ENCODE measurements around the gene C1GALT1. TPM values are rescaled to one million over a fixed set of nuclear protein-coding genes. Genes with fewer than 3 reads are reported as not detected.
"Not testable (repeated sequence)": the region's sequence is repeated elsewhere in the genome, so short reads cannot be mapped to it uniquely, and the experiment has no call there.

The C1GALT1 gene
- total RNA-seq, 1 donor from 2014 or later = 37.6 TPM

DNA sequence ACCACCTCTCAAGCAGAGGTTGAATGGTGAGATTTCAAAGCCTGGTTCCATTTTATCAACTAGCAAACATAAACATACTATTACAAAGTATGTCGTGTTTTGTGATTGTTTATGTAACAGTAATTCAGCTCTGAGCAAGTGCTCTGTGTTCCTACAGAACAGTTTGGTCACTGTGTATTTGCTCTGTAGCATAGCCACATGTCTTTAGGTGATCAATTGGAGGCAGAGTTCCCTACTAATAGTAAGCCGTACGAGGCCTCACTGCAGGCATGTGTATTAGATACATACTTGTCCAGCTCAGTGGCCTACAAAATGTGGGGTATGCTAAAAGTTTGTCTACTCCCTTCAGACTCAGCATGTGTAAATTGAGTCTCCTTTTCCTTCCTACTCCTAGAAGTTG lies 53.0 kb downstream of the C1GALT1 start:
- DNase-seq (ENCODE audit: low spot score) = no peak
- H3K36me3 Mint-ChIP-seq (ENCODE audit: low read depth) = peaks cover 81% of the 10 kb centered on the region
- intact Hi-C loops (cut with micrococcal nuclease) = no loop called here
- no peak overlapping the region for H3K4me3 Mint-ChIP-seq (ENCODE audit: low read depth)
- H3K27ac Mint-ChIP-seq = no peak overlapping the region
- H3K27me3 Mint-ChIP-seq (ENCODE audit: low read depth) = no peaks in the 10 kb centered on the region
- peaks cover 18% of the 10 kb centered on the region for H3K4me1 Mint-ChIP-seq (ENCODE audit: low read depth)
- H3K9me3 Mint-ChIP-seq = peaks cover 18% of the 10 kb centered on the region

DNA sequence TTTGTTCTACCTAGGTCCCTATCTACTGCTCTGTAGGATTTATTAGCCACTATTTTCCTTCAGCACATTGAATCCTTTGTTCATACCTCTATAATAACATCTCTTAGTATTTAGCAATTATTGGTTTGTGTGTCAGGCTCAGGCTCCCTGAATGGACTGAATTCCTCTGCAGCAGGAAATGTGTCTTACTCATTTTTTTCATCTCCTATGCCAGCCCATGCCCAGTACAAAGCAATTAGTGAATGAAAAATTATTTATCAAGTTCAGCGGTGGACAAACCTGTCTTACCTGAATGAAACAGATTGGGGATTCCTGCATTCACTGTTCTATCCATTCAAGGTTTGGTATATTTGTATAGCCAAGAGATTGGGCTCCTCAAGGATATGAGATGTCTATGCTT lies 53.7 kb downstream of the C1GALT1 start:
- no peak overlapping the region for H3K4me3 Mint-ChIP-seq (ENCODE audit: low read depth)
- H3K9me3 Mint-ChIP-seq = peaks cover 12% of the 10 kb centered on the region
- no peaks in the 10 kb centered on the region for H3K27me3 Mint-ChIP-seq (ENCODE audit: low read depth)
- H3K27ac Mint-ChIP-seq = no peak overlapping the region
- intact Hi-C loops (cut with micrococcal nuclease) = no loop called here
- DNase-seq (ENCODE audit: low spot score) = no peak
- H3K36me3 Mint-ChIP-seq (ENCODE audit: low read depth) = peaks cover 78% of the 10 kb centered on the region
- peaks cover 18% of the 10 kb centered on the region for H3K4me1 Mint-ChIP-seq (ENCODE audit: low read depth)

DNA sequence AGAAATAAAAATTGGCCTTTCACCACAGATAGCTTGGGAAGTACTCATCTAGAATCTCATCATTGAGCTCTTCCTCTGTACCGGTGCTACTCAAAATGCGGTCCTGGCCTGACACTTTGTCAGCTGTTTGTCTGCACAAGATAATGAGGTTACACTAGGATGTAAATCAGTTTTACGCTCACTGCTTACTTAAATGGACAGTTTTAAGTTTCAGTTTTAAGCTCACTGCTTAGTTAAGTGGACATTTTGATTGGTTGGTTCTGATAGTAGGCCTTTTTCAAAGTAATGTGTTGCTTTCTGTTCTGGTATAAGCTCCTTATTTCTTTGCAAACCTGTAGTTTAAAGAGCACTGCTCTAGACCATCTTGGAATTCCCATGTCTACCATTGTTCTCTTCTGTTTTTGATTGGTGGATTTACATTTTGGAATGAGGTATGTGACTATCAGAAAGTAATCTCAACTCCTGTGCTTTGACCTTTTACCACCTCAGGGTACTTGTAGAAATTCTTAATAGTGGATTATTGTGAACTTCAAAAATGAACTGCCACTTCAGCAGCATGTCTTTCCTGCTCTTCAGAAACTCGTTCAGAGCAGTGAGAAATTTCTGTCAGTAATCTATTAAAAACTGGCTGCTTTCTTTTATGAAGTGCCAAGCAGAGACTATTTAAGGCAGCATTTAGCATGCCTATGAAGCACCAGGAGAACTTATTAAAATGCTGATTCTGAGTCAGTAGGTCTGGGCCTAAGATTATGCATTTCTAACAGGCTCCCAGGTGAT lies 55.0 kb downstream of the C1GALT1 start:
- H3K9me3 Mint-ChIP-seq = no peaks in the 10 kb centered on the region
- DNase-seq (ENCODE audit: low spot score) = no peak
- H3K4me3 Mint-ChIP-seq (ENCODE audit: low read depth) = no peak overlapping the region
- H3K27me3 Mint-ChIP-seq (ENCODE audit: low read depth) = no peaks in the 10 kb centered on the region
- H3K36me3 Mint-ChIP-seq (ENCODE audit: low read depth) = peaks cover 70% of the 10 kb centered on the region
- intact Hi-C loops (cut with micrococcal nuclease) = no loop called here
- peaks cover 10% of the 10 kb centered on the region for H3K4me1 Mint-ChIP-seq (ENCODE audit: low read depth)
- no peak overlapping the region for H3K27ac Mint-ChIP-seq

DNA sequence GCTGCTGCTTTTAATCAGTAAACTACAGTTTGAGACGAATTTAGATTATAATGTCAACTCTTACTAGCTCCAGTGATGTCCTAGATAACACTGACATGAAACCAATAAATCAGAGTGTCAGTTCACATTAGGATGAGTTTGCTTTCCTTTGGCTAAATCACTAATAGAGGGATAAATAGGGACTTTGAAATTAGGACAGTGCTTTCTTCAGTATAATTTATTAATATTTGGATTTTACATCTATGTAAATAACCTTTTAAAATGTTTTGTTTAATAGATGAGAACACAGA lies 55.6 kb downstream of the C1GALT1 start:
- Mint-ChIP-seq H3K4me3 (ENCODE audit: low read depth) (no peak overlapping the region), H3K9me3 (no peaks in the 10 kb centered on the region), H3K27ac (no peak overlapping the region), H3K36me3 (ENCODE audit: low read depth) (peaks cover 75% of the 10 kb centered on the region), H3K4me1 (ENCODE audit: low read depth) (peaks cover 12% of the 10 kb centered on the region), H3K27me3 (ENCODE audit: low read depth) (no peaks in the 10 kb centered on the region)
- DNase-seq (ENCODE audit: low spot score) = no peak
- intact Hi-C loops (cut with micrococcal nuclease) = no loop called here

DNA sequence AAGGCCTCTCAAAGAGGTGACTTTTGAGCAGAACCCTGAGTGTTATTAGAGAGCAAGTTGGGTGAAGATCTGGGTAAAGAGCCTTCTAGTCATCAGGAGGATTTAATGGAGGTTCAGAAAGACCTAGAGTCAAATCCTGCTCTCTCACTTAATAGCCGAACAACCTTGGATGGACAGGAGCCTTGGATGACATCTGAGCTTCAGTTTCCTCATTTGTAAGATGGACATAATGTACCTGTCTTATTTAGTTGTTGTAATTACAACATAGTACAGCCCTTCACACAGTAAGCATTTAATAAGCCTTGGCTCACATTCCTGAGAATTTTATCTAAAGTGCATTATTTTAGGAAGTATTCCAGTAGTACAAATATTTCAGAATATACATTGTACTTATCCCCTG lies 57.0 kb downstream of the C1GALT1 start:
- DNase-seq (ENCODE audit: low spot score) = no peak
- H3K27me3 Mint-ChIP-seq (ENCODE audit: low read depth) = no peaks in the 10 kb centered on the region
- no peak overlapping the region for H3K27ac Mint-ChIP-seq
- peaks cover 13% of the 10 kb centered on the region for H3K4me1 Mint-ChIP-seq (ENCODE audit: low read depth)
- intact Hi-C loops (cut with micrococcal nuclease) = no loop called here
- no peaks in the 10 kb centered on the region for H3K9me3 Mint-ChIP-seq
- peaks cover 74% of the 10 kb centered on the region for H3K36me3 Mint-ChIP-seq (ENCODE audit: low read depth)
- H3K4me3 Mint-ChIP-seq (ENCODE audit: low read depth) = no peak overlapping the region

DNA sequence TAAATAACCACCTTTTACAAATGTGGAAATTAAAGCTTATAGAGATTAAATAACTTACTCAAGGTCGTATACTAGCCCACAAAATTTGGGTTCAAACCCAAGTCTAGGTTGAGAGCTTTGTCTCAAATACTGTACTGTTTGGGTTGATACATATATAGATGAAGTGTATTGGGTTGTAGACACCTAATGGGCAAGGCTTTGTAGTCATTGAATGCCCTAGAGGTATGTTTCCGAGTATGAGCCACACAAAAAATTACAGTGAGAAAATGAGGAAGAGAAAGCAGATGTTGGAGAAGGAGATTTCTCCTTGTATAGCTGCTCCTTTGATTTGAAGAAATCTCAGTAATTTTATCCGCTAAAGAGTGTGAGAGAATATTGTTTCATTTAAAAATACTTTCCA lies 60.6 kb downstream of the C1GALT1 start:
- H3K27ac Mint-ChIP-seq = no peak overlapping the region
- H3K27me3 Mint-ChIP-seq (ENCODE audit: low read depth) = no peaks in the 10 kb centered on the region
- no peaks in the 10 kb centered on the region for H3K9me3 Mint-ChIP-seq
- peaks cover 65% of the 10 kb centered on the region for H3K36me3 Mint-ChIP-seq (ENCODE audit: low read depth)
- DNase-seq (ENCODE audit: low spot score) = no peak
- H3K4me3 Mint-ChIP-seq (ENCODE audit: low read depth) = no peak overlapping the region
- intact Hi-C loops (cut with micrococcal nuclease) = no loop called here
- H3K4me1 Mint-ChIP-seq (ENCODE audit: low read depth) = peaks cover 13% of the 10 kb centered on the region

DNA sequence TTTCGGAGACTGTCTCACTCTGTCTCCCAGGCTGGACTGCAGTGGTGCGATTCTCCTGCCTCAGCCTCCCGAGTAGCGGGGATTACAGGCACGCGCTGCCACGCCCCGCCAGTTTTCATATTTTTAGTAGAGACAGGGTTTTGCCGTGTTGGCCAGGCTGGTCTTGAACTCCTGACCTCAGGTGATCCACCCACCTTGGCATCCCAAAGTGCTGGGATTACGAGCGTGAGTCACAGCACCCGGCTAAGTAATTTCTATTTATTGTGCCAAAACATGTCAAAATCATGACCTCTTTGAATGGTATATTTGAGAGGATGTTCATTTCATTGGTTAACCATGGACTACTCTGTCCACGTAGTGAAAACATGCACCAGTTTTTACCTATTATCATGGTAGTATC lies 62.9 kb downstream of the C1GALT1 start:
- H3K36me3 Mint-ChIP-seq (ENCODE audit: low read depth) = peaks cover 44% of the 10 kb centered on the region
- H3K27ac Mint-ChIP-seq; DNase-seq (ENCODE audit: low spot score); H3K27me3 Mint-ChIP-seq (ENCODE audit: low read depth); H3K4me3 Mint-ChIP-seq (ENCODE audit: low read depth); intact Hi-C loops (cut with micrococcal nuclease); H3K9me3 Mint-ChIP-seq; H3K4me1 Mint-ChIP-seq (ENCODE audit: low read depth): not testable (repeated sequence)

DNA sequence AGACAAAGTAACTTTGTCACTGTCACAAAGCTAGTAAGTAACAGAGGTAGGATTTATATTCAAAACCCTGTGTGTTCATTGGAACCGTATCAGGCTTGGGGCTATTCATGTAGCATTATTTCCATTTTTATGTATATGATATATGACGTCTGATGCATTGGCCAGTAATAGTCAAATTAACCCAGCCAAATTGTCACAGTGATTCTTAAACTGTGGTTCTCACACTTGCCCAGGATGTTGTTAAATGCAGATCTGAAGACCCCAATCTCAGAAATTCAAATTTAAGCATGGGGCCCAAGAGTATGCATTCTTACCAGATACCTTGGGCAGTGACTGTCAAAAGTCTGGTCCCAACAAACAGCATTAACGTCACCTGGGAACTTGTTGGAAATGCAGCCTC lies 63.9 kb downstream of the C1GALT1 start:
- H3K27me3 Mint-ChIP-seq (ENCODE audit: low read depth) = no peaks in the 10 kb centered on the region

DNA sequence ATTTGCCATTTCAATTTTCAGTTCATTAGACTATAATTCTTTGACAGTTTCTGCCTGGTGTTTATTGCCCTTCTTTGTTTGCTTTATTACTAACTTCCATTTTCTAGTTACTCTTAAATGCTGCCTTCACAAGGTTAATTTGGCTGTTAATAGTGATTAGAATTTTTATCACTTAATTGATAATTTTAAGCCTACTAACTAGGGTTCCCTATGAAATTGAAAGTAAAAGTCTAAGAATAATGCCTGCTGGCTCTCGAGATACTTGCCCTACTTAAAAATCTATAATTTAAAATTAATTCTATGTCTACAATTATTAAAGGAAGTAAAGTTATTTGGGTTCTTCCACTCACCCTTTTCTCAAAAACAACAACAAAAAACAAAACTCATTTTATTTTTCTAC lies 65.3 kb downstream of the C1GALT1 start:
- Mint-ChIP-seq H3K4me1 (ENCODE audit: low read depth) (peaks cover 10% of the 10 kb centered on the region), H3K9me3 (no peaks in the 10 kb centered on the region), H3K36me3 (ENCODE audit: low read depth) (peaks cover 54% of the 10 kb centered on the region), H3K27me3 (ENCODE audit: low read depth) (no peaks in the 10 kb centered on the region), H3K4me3 (ENCODE audit: low read depth) (no peak overlapping the region), H3K27ac (no peak overlapping the region)
- intact Hi-C loops (cut with micrococcal nuclease) = no loop called here
- no peak for DNase-seq (ENCODE audit: low spot score)

More for the DNA sequence above, 63.9 kb downstream of the C1GALT1 start:
- Mint-ChIP-seq H3K4me1 (ENCODE audit: low read depth) (peaks cover 8% of the 10 kb centered on the region), H3K9me3 (no peaks in the 10 kb centered on the region), H3K4me3 (ENCODE audit: low read depth) (no peak overlapping the region), H3K36me3 (ENCODE audit: low read depth) (peaks cover 46% of the 10 kb centered on the region), H3K27ac (no peak overlapping the region)
- DNase-seq (ENCODE audit: low spot score) = no peak
- intact Hi-C loops (cut with micrococcal nuclease) = no loop called here

DNA sequence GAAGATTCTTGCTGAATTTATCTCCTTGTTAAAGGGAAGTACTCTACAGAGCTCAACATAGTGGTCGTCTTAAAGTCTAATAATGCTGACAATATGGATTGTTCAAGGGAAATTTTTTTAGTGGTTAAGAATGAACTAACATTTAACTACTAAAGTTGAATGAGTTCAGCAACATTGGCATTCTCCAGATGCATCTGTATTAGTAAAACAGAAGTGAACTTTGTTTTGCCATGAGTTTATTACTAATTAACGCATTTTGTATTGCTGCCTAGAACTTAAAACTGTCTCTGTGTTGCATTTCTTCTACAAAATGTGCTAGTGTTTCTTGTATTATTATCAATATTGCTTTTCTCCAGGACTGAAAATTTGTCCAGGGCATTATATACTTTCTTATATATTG lies 67.5 kb downstream of the C1GALT1 start:
- H3K9me3 Mint-ChIP-seq = no peaks in the 10 kb centered on the region
- H3K4me1 Mint-ChIP-seq (ENCODE audit: low read depth) = peaks cover 14% of the 10 kb centered on the region
- H3K27me3 Mint-ChIP-seq (ENCODE audit: low read depth) = no peaks in the 10 kb centered on the region
- DNase-seq (ENCODE audit: low spot score) = no peak
- H3K27ac Mint-ChIP-seq = no peak overlapping the region
- H3K36me3 Mint-ChIP-seq (ENCODE audit: low read depth) = peaks cover 51% of the 10 kb centered on the region
- intact Hi-C loops (cut with micrococcal nuclease) = no loop called here
- H3K4me3 Mint-ChIP-seq (ENCODE audit: low read depth) = no peak overlapping the region

DNA sequence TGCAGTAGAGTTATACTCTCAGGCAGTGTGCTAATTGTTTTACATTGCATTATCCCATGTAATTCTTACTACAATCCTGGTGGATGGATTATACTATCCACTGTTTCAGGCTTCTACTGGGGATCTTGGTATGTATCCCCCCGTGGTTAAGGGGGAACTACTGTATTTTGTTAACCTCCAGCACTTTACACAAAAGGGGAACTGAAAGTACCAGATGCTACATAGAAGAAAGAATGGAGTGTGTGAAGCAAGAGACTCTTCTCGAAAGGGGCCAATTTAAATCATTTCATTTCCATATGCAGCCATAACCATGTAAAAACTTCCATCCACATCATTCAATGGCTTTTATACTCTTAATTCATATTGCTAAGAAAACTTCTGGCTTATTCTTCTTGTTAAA lies 69.4 kb downstream of the C1GALT1 start:
- Mint-ChIP-seq H3K36me3 (ENCODE audit: low read depth) (peaks cover 48% of the 10 kb centered on the region), H3K27me3 (ENCODE audit: low read depth) (no peaks in the 10 kb centered on the region), H3K4me3 (ENCODE audit: low read depth) (no peak overlapping the region), H3K27ac (no peak overlapping the region), H3K9me3 (no peaks in the 10 kb centered on the region), H3K4me1 (ENCODE audit: low read depth) (peaks cover 20% of the 10 kb centered on the region)
- intact Hi-C loops (cut with micrococcal nuclease) = no loop called here
- no peak for DNase-seq (ENCODE audit: low spot score)

DNA sequence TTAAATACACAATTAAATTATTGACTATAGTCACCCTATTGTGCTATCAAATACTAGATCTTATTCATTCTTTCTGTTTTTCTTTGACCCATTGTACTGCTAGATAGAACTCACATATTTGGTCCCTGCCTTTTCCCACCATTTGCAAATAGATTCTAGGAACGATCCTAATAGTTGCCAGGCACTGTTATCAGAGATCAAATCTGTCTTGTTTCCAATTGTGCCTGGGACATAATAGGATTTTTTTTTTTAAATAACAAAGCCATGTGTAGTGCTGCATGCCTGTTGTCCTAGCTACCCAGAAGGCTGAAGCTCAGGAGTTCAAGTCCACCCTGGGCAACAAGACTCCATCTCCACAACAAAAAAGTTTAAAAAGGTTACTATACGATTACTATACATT lies 72.0 kb downstream of the C1GALT1 start:
- DNase-seq (ENCODE audit: low spot score) = no peak
- no peak overlapping the region for H3K4me3 Mint-ChIP-seq (ENCODE audit: low read depth)
- intact Hi-C loops (cut with micrococcal nuclease) = no loop called here
- H3K27ac Mint-ChIP-seq = no peak overlapping the region
- H3K27me3 Mint-ChIP-seq (ENCODE audit: low read depth) = no peaks in the 10 kb centered on the region
- peaks cover 56% of the 10 kb centered on the region for H3K36me3 Mint-ChIP-seq (ENCODE audit: low read depth)
- peaks cover under 1% of the 10 kb centered on the region for H3K9me3 Mint-ChIP-seq
- peaks cover 36% of the 10 kb centered on the region for H3K4me1 Mint-ChIP-seq (ENCODE audit: low read depth)

DNA sequence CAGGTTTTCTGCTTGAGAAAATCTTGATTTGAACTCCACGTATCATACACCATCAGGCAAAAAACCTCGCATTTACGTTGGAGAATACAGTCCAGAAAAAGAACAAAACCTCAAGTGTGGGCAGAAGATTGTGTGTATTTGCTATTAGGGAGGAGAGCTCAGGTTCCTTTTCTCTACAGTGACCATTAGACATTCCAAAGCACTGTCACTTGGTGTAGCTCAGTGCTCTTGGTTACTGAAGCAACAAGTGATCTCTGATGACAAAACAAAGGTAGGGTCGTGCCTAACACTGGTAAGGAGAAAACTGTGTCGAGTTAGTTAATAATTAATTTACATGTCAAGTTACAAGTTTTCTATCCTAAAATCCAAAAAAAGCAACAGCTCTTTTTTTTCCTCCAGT lies 72.6 kb downstream of the C1GALT1 start:
- H3K27me3 Mint-ChIP-seq (ENCODE audit: low read depth) = no peaks in the 10 kb centered on the region
- intact Hi-C loops (cut with micrococcal nuclease) = loop anchor here (5.0 kb wide), 3 partner anchors 38 to 877 kb away; no protein-coding TSS in a partner anchor
- peaks cover 62% of the 10 kb centered on the region for H3K36me3 Mint-ChIP-seq (ENCODE audit: low read depth)
- H3K9me3 Mint-ChIP-seq = peaks cover 5% of the 10 kb centered on the region
- no peak for DNase-seq (ENCODE audit: low spot score)
- no peak overlapping the region for H3K27ac Mint-ChIP-seq
- H3K4me3 Mint-ChIP-seq (ENCODE audit: low read depth) = no peak overlapping the region
- H3K4me1 Mint-ChIP-seq (ENCODE audit: low read depth) = peaks cover 38% of the 10 kb centered on the region
